Measurements from ENCODE around the gene TRIM47. TPM values are rescaled to one million over a fixed set of nuclear protein-coding genes. Genes with fewer than 3 reads are reported as not detected.
A peak's percentile ranks its signal among the peaks of the same experiment; 100 is the strongest.

Gene TRIM47
- total and polyA plus RNA-seq, 2 of the 13 experiments (the other 11 are each of a cell fraction or from before 2014, with no cell fraction given) = 33.5 to 82.0 TPM

GRCh38 chr17:75876938-75877751, 1.2 kb downstream of the TRIM47 start (continued):
- TF ChIP-seq CENPX (CRISPR knock-in tag; IDR thresholded peaks at IDR 0.05) (no peak), RARG (CRISPR knock-in tag; IDR thresholded peaks at IDR 0.05; ENCODE audit: low read depth) (no peak), ISL2 (CRISPR knock-in tag; IDR thresholded peaks at IDR 0.05) (no peak), ZNF720 (CRISPR knock-in tag; IDR thresholded peaks at IDR 0.05) (no peak; the same call in 1 of the 2 replicates), RFXAP (CRISPR knock-in tag; IDR thresholded peaks at IDR 0.05; ENCODE audit: borderline replicate concordance) (peak; percentile 45; the same call in 1 of the 2 replicates), KLF16 (CRISPR knock-in tag; IDR thresholded peaks at IDR 0.05) (peak in 1 of 2 experiments; percentile 63; a peak in 2 of 4 replicates), TCF7L2 (IDR thresholded peaks at IDR 0.05; ENCODE audit: low read depth, low read length) (no peak), ZNF251 (CRISPR knock-in tag; IDR thresholded peaks at IDR 0.05) (no peak), ZNF83 (CRISPR knock-in tag; IDR thresholded peaks at IDR 0.05; ENCODE audit: borderline replicate concordance) (no peak), KLF11 (CRISPR knock-in tag; IDR thresholded peaks at IDR 0.05) (peak; percentile 5; the same call in 1 of the 2 replicates), PREB (CRISPR knock-in tag; IDR thresholded peaks at IDR 0.05) (no peak), NBN (conservative IDR thresholded peaks at IDR 0.05) (no peak), ATF7 (IDR thresholded peaks at IDR 0.05) (no peak), ATF7 (CRISPR knock-in tag; IDR thresholded peaks at IDR 0.05) (no peak; the same call in 1 of the 2 replicates), ZBTB14 (CRISPR knock-in tag; IDR thresholded peaks at IDR 0.05) (no peak), SRF (IDR thresholded peaks at IDR 0.05; ENCODE audit: low read depth, low read length) (no peak), CHD4 (IDR thresholded peaks at IDR 0.05; ENCODE audit: borderline replicate concordance, low read length) (no peak), ZNF749 (CRISPR knock-in tag; IDR thresholded peaks at IDR 0.05; ENCODE audit: borderline replicate concordance) (no peak), BRD4 (CRISPR knock-in tag; IDR thresholded peaks at IDR 0.05) (peak; percentile 67; the same call in 1 of the 2 replicates), ZC3H4 (CRISPR knock-in tag; IDR thresholded peaks at IDR 0.05; ENCODE audit: borderline replicate concordance) (peak; percentile 33; the same call in 1 of the 2 replicates)
- TF ChIP-seq, protein P1, sequence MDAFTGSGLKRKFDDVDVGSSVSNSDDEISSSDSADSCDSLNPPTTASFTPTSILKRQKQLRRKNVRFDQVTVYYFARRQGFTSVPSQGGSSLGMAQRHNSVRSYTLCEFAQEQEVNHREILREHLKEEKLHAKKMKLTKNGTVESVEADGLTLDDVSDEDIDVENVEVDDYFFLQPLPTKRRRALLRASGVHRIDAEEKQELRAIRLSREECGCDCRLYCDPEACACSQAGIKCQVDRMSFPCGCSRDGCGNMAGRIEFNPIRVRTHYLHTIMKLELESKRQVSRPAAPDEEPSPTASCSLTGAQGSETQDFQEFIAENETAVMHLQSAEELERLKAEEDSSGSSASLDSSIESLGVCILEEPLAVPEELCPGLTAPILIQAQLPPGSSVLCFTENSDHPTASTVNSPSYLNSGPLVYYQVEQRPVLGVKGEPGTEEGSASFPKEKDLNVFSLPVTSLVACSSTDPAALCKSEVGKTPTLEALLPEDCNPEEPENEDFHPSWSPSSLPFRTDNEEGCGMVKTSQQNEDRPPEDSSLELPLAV (CRISPR knock-in tag; conservative IDR thresholded peaks at IDR 0.05; ENCODE audit: low read depth) = 0 out of 2 replicates have a peak, but pooled peaks have one; percentile 30
- TF ChIP-seq, protein P2, sequence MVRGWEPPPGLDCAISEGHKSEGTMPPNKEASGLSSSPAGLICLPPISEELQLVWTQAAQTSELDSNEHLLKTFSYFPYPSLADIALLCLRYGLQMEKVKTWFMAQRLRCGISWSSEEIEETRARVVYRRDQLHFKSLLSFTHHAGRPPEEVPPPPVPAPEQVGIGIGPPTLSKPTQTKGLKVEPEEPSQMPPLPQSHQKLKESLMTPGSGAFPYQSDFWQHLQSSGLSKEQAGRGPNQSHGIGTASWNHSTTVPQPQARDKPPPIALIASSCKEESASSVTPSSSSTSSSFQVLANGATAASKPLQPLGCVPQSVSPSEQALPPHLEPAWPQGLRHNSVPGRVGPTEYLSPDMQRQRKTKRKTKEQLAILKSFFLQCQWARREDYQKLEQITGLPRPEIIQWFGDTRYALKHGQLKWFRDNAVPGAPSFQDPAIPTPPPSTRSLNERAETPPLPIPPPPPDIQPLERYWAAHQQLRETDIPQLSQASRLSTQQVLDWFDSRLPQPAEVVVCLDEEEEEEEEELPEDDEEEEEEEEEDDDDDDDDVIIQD (CRISPR knock-in tag; IDR thresholded peaks at IDR 0.05; ENCODE audit: low read depth) = no peak
- TF ChIP-seq, protein P3, sequence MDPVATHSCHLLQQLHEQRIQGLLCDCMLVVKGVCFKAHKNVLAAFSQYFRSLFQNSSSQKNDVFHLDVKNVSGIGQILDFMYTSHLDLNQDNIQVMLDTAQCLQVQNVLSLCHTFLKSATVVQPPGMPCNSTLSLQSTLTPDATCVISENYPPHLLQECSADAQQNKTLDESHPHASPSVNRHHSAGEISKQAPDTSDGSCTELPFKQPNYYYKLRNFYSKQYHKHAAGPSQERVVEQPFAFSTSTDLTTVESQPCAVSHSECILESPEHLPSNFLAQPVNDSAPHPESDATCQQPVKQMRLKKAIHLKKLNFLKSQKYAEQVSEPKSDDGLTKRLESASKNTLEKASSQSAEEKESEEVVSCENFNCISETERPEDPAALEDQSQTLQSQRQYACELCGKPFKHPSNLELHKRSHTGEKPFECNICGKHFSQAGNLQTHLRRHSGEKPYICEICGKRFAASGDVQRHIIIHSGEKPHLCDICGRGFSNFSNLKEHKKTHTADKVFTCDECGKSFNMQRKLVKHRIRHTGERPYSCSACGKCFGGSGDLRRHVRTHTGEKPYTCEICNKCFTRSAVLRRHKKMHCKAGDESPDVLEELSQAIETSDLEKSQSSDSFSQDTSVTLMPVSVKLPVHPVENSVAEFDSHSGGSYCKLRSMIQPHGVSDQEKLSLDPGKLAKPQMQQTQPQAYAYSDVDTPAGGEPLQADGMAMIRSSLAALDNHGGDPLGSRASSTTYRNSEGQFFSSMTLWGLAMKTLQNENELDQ (CRISPR knock-in tag; IDR thresholded peaks at IDR 0.05; ENCODE audit: borderline replicate concordance) = 0 out of 2 replicates have a peak, but pooled peaks have one; percentile 3

Data from HepG2 (cell line).